Sigmoid colon (tissue), 7 donors: ENCODE measurements around the gene CYP46A1. TPM values are rescaled to one million over a fixed set of nuclear protein-coding genes. Genes with fewer than 3 reads are reported as not detected.

Experiments used
- DNase-seq: peaks from one replicate; pipeline ENCODE4 v3.0.0-alpha.2; 2019
- H3K27ac ChIP-seq, 4 donors: fragments of 200-600 bp; sonication (generic); one replicate each; pipeline ENCODE4 v1.5.1; 2016 to 2019; ENCODE audit warnings: mild to moderate bottlenecking in 1 of 4
- H3K27me3 ChIP-seq, 3 donors: fragments of 200-600 bp; sonication (generic); one replicate each; pipeline ENCODE4 v1.5.1; 2019; ENCODE audit warnings: mild to moderate bottlenecking in 1 of 3
- H3K36me3 ChIP-seq, 4 donors: fragments of 200-600 bp; sonication (generic); one replicate each; pipeline ENCODE4 v1.5.1; 2016 to 2019
- H3K4me1 ChIP-seq, 4 donors: fragments of 200-600 bp; sonication (generic); one replicate each; pipeline ENCODE4 v1.5.1; 2017 to 2019
- H3K4me3 ChIP-seq, 4 donors: fragments of 200-600 bp; sonication (generic); one replicate each; pipeline ENCODE4 v1.5.1; 2017 to 2019; ENCODE audit warnings: mild to moderate bottlenecking in 2 of 4, moderate library complexity in 1 of 4
- H3K9me3 ChIP-seq, 4 donors: fragments of 200-600 bp in 3 of 4; sonication (generic) in 3 of 4; one replicate each; pipeline versions ENCODE4 v1.5.1 to v1.6.1; 2013 to 2019
- EP300 ChIP-seq, 4 donors: sonication (generic); formaldehyde crosslinking; IDR thresholded peaks; one replicate each; pipeline ENCODE4 v1.6.1; 2017; ENCODE audit warnings: antibody characterized with exemption in 4 of 4
- POLR2A ChIP-seq, 2 donors: fragments of 450-650 bp; IDR thresholded peaks; one replicate each; pipeline ENCODE4 v1.6.1; 2016; ENCODE audit warnings: antibody characterized with exemption in 2 of 2, mild to moderate bottlenecking in 2 of 2, moderate library complexity in 2 of 2
- POLR2AphosphoS5 ChIP-seq, 4 donors: sonication (generic); formaldehyde crosslinking; IDR thresholded peaks; one replicate each; pipeline ENCODE4 v1.6.1; 2017; ENCODE audit warnings: antibody characterized with exemption in 4 of 4
- WGBS, 2 donors: extraction: QIAGEN DNeasy Blood & Tissue Kit; methylation state at CpG; one replicate each; pipeline ENCODE4 v1.1.7; 2013; 5-methylcytosine and 5-hydroxymethylcytosine counted together
- intact Hi-C: fragments of 100-400 bp; cut with DNase I; formaldehyde crosslinking; loops from one replicate; pipeline ENCODE4 v1.15.1; 2023
- polyA plus RNA-seq, 3 donors: library from polyadenylated mRNA; stranded (reverse); fragments of 200-250 nt; gene quantifications; one replicate each; pipeline ENCODE4 v1.2.3, GENCODE V29; 2013
- total RNA-seq, 4 donors: library from RNA; depleted of rRNA; stranded (reverse); fragments of >200 nt; gene quantifications; one replicate each; pipeline ENCODE4 v1.1.0, GENCODE V29; 2016
- TF ChIP-seq, protein P1 (sequence below), 4 experiments: fragments of 450-650 bp in 3 of 4; fragments of 200-600 bp in 1 of 4; IDR thresholded peaks; one replicate each; pipeline ENCODE4 v1.5.1; 2016 to 2019; ENCODE audit warnings: antibody characterized with exemption in 4 of 4, mild to moderate bottlenecking in 3 of 4, moderate library complexity in 2 of 4
- donor health status: healthy with polysubstance abuse.
- donor health status: Bipolar disorder and iron deficiency.
- donor health status: healthy.

CYP46A1 gene
- total and polyA plus RNA-seq, 7 donors, result under 0.01 to 2.0 (median 0.84) TPM; not detected in 1

DNA sequence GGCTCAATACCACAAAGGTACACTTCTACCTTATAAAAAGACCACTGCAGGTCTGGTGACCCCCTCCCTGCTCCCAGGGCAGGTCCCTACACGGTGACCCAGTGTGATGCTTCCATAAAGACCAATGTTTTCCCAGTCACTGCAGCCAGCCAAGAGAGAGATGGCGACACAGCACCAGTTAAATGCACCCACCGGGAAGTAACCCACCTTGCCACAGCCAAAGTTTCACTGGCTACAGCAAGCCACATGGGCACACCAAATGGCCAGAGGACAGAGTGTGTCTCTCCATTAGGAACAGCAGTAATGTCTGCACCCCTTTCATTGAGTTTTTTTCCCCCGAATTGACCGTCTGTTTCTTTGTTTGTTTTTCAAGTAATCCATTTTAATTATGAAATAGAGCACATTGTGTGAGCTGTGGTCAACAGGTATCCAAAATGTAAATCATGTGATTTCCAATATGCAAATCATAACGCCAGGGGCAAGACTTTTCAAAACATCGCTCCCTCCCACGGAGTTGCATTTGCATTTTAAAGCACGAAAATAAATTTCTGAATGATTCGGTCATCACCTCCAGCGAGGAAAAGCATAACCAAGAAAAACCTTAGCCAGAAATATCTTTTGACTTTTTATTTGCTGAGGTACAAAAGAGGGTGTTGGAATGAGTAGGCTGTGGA, 60.2 kb downstream of the CYP46A1 start:
- no peak for DNase-seq
- TF ChIP-seq, protein P1, sequence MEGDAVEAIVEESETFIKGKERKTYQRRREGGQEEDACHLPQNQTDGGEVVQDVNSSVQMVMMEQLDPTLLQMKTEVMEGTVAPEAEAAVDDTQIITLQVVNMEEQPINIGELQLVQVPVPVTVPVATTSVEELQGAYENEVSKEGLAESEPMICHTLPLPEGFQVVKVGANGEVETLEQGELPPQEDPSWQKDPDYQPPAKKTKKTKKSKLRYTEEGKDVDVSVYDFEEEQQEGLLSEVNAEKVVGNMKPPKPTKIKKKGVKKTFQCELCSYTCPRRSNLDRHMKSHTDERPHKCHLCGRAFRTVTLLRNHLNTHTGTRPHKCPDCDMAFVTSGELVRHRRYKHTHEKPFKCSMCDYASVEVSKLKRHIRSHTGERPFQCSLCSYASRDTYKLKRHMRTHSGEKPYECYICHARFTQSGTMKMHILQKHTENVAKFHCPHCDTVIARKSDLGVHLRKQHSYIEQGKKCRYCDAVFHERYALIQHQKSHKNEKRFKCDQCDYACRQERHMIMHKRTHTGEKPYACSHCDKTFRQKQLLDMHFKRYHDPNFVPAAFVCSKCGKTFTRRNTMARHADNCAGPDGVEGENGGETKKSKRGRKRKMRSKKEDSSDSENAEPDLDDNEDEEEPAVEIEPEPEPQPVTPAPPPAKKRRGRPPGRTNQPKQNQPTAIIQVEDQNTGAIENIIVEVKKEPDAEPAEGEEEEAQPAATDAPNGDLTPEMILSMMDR (IDR thresholded peaks at IDR 0.05), result no peak
- TF ChIP-seq EP300 (IDR thresholded peaks at IDR 0.05), result no peak
- TF ChIP-seq POLR2A (IDR thresholded peaks at IDR 0.05), result no peak
- no peak for TF ChIP-seq POLR2AphosphoS5 (IDR thresholded peaks at IDR 0.05)
- H3K9me3 ChIP-seq, result no peaks in the 10 kb centered on the region
- WGBS, 2 donors, result 66 to 76% methylated on average over 11 of the region's 11 CpGs
- no peaks in the 10 kb centered on the region for H3K36me3 ChIP-seq
- peak overlapping the region; percentile 80 to 90 (median 84) for H3K27ac ChIP-seq
- H3K4me3 ChIP-seq, result no peak overlapping the region
- intact Hi-C loops, result no loop called here
- no peaks in the 10 kb centered on the region for H3K27me3 ChIP-seq
- H3K4me1 ChIP-seq, result peaks cover 0 to 76% (median 56%) of the 10 kb centered on the region in 4 donors

DNA sequence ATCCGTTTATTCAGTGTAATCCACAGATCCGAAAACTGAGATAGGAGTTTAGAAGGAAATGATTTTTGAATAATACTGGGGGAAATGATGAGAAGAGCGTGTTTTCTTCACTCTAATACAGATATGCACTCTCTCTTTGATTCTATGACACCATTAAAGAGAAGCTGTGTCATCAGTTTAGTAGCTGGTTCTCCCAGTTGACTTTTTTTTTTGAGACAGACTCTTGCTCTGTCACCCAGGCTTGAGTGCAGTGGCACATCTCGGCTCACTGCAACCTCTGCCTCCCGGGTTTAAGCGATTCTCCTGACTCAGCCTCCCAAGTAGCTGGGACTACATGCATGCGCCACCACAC, 60.8 kb downstream of the CYP46A1 start:
- Histone ChIP-seq H3K36me3 (no peaks in the 10 kb centered on the region), H3K9me3 (no peaks in the 10 kb centered on the region), H3K4me1 (peaks cover 0 to 76% (median 56%) of the 10 kb centered on the region in 4 donors), H3K27ac (peak overlapping the region; percentile 80 to 90 (median 84)), H3K4me3 (no peak overlapping the region), H3K27me3 (no peaks in the 10 kb centered on the region)
- TF ChIP-seq POLR2A (IDR thresholded peaks at IDR 0.05), result no peak
- TF ChIP-seq EP300 (IDR thresholded peaks at IDR 0.05), result no peak
- TF ChIP-seq, protein P1 (IDR thresholded peaks at IDR 0.05), result no peak
- no peak for TF ChIP-seq POLR2AphosphoS5 (IDR thresholded peaks at IDR 0.05)
- intact Hi-C loops, result no loop called here
- WGBS, 2 donors, result 75 to 82% methylated on average over 7 of the region's 7 CpGs
- no peak for DNase-seq

DNA sequence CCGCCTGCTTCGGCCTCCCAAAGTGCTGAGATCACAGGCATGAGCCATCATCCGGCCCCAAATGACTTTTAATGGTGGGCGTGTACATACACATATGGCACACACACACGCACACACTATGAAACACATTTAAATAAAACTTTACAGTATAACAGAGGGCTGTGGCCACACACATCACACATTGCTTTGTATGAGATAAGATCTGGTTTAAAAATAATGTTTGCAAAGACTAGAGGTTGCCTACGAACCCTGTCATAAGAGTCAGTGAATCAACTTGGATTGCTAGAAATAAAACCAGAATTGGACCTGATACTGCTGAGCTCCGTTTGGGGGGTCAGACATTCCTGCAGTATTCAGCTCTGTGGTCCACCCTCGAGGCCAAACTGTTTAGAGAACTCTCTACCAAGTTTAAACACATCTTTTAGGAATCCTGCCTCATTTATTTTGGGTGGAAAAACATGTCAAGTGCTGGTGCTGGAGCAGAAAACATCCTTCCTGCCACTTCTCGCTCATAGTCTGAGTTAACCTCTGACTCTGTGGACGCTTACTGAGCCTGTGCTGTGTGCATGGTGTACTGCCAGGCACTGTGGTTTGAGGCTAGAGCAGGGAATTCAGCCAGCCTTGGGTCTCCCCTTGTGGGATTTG, 61.3 kb downstream of the CYP46A1 start:
- 23 to 50% methylated on average over 10 of the region's 10 CpGs for WGBS, 2 donors
- Histone ChIP-seq H3K27ac (peak overlapping the region; percentile 80 to 90 (median 84)), H3K9me3 (no peaks in the 10 kb centered on the region), H3K4me1 (peaks cover 0 to 76% (median 55%) of the 10 kb centered on the region in 4 donors), H3K27me3 (no peaks in the 10 kb centered on the region), H3K36me3 (no peaks in the 10 kb centered on the region), H3K4me3 (no peak overlapping the region)
- intact Hi-C loops, result no loop called here
- TF ChIP-seq POLR2AphosphoS5 (IDR thresholded peaks at IDR 0.05) (peak in 1 of 4 donors; percentile 13), EP300 (IDR thresholded peaks at IDR 0.05) (no peak), POLR2A (IDR thresholded peaks at IDR 0.05) (no peak)
- TF ChIP-seq, protein P1 (IDR thresholded peaks at IDR 0.05), result no peak
- DNase-seq, result no peak

DNA sequence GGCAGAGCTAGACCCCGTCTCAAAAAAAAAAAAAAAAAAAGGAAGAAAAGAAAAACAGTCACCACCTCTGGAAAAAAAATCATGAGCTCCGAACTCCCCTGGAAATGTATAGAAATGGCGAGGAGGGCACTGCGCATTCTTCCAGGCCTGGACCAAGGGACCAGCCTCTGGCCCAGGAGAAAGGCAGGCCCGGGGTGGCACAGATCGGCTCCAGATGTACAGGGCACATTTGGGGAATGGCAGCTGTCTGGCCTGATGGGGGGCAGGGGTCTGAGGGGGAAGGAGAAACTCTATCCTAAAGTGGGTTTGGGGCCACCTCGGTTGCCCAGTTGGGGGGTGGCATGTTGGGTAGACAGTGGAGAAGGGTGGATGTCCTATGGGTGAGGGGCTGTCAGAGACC, 63.1 kb downstream of the CYP46A1 start:
- Histone ChIP-seq H3K9me3 (no peaks in the 10 kb centered on the region), H3K27ac (peak overlapping the region; percentile 80 to 90 (median 84)), H3K36me3 (no peaks in the 10 kb centered on the region), H3K27me3 (no peaks in the 10 kb centered on the region), H3K4me3 (no peak overlapping the region), H3K4me1 (peaks cover 0 to 73% (median 49%) of the 10 kb centered on the region in 4 donors)
- 75 to 81% methylated on average over 7 of the region's 7 CpGs for WGBS, 2 donors
- no peak for DNase-seq
- TF ChIP-seq EP300 (IDR thresholded peaks at IDR 0.05), result no peak
- no peak for TF ChIP-seq POLR2A (IDR thresholded peaks at IDR 0.05)
- no peak for TF ChIP-seq POLR2AphosphoS5 (IDR thresholded peaks at IDR 0.05)
- TF ChIP-seq, protein P1 (IDR thresholded peaks at IDR 0.05), result no peak
- intact Hi-C loops, result no loop called here
